ENCODE measurements around the gene BIVM. TPM values are rescaled to one million over a fixed set of nuclear protein-coding genes. Genes with fewer than 3 reads are reported as not detected.

BIVM gene
- total RNA-seq, 2 experiments from 2014 or later, result 29.3 to 42.3 TPM

DNA sequence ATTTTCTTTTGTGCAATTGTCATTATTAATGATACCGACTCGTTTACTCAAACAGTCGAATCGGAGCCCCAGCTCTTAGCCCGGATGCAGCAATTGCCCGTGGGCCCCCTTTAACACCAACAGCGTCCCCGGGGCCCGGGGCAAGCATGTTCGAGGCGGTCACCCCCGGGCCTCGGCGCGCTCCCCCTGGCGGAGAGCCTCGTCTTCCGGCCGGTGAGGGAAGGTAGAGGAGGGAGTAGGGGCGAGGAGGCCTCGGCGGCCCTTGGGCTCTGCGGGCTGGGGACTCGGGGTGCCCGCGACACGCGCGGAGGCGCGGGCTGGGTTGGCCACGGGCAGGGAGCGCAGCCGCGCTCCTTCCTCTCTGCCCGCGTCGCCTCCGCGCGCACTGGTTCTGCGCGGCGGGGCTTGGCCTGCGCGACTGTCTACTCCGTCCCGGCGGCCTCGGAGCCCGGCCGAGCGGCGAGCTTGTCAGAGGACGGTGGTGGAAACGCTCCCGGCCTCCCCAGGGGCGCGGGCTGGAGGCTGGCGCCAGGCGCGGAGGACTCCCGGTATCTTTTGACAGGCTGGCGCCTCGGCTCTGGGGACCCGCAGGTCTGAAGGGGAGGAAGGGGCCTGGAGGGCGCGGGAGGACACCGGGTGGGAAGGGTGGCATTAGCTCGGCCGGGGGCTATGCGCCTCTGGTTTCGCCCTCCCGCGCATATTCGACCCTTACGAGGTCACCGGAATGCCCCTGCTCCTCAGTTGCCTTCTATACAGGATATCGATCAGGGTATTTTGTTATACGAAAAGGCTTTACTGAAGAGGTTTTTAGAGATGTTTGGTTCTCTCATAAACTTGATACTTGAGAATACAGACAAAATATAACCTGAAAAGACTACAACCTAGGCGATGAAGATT is 1.5 kb downstream of the BIVM start:
- H3K4me1 Mint-ChIP-seq, result peaks cover 44% of the 10 kb centered on the region
- H3K36me3 Mint-ChIP-seq, result peaks cover 5% of the 10 kb centered on the region
- peak overlapping the region; percentile 86 for H3K27ac Mint-ChIP-seq
- H3K27me3 Mint-ChIP-seq, result no peaks in the 10 kb centered on the region
- DNase-seq, result peak; percentile 90
- peak overlapping the region; percentile 96 for H3K4me3 Mint-ChIP-seq
- no peaks in the 10 kb centered on the region for H3K9me3 Mint-ChIP-seq (ENCODE audit: low read depth)
- ATAC-seq, result peak; percentile 82
- CTCF ChIA-PET, result interaction anchor here (0.9 to 4.0 kb wide), 18 partner anchors 9 to 221 kb away, joined by 3 to 40 read pairs (median 4); partner anchors contain the start of genes ERCC5, TEX30 and TPP2

DNA sequence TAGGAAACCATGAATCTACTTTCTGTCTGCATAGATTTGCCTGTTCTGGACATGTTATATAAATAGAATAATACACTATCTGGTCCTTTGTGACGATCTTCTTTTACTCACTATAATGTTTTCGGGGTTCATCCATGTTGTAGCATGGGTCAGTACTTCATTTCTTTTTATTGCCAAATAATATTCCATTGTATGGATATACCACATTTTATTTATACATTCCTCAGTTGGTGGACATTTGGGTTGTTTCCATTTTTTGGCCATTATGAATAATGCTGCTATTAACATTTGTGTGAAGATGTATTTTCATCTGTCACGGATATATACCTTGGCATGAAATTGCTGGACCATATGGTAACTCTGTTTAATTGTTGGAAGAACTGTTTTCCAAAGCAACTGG is 6.8 kb downstream of the BIVM start:
- no peaks in the 10 kb centered on the region for H3K27me3 Mint-ChIP-seq
- ATAC-seq (no peak), DNase-seq (no peak)
- H3K27ac Mint-ChIP-seq, result no peak overlapping the region
- H3K4me1 Mint-ChIP-seq, result peaks cover 31% of the 10 kb centered on the region
- no peaks in the 10 kb centered on the region for H3K9me3 Mint-ChIP-seq (ENCODE audit: low read depth)
- H3K4me3 Mint-ChIP-seq, result no peak overlapping the region
- CTCF ChIA-PET, result no interaction called here
- peaks cover 25% of the 10 kb centered on the region for H3K36me3 Mint-ChIP-seq

DNA sequence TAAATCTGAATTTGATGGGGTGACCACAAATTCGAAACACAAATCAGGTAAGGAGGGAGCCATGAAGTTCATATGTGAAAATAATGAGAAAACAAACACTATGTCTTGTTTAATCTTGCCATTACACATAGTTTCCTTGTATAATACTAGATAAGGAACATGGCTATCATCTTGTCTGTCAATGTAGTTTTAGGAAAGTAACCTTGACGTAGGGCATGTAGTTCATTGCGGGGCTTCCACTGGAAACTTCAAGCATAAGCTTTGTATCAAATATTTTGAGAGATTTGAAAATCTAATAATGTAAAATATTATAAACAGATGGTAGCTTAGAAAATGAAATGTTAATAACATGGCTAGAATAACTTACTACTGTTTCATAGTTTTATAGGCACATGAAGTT is 8.8 kb downstream of the BIVM start:
- H3K4me3 Mint-ChIP-seq, result no peak overlapping the region
- H3K4me1 Mint-ChIP-seq, result peaks cover 22% of the 10 kb centered on the region

DNA sequence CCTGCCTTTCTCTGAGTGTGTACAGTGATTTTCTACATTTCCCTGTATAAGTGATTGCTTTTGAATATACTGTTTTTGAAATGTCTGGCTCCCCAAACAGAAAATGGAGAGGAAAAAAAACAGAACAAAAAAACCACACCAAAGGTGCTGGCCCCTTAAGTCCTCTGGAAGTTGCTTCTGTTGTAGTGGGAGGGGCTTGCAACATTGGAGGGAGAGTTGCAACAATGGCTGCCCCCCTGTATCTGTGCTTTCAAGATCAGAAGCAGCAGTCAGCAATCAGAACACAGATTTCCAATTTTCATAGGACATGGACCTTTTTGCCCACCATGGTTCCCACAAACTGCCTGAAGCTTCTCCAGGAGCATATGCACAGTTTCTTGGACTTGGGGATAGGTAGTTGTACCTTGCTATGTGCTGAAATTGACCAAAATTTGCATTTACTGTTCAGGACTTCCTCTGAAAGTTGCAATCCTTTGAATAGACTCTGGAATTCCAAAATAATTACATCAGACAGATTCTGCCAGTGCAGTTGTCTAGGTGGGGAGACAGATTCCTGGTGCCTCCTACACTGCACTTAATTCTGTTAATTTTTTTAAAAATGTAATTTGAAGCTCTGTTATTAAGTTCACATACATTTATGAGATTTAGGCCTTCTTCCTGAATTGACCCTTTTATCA is 13.8 kb downstream of the BIVM start:
- H3K4me3 Mint-ChIP-seq, result no peak overlapping the region
- no peak for DNase-seq
- no peak overlapping the region for H3K27ac Mint-ChIP-seq
- H3K27me3 Mint-ChIP-seq, result no peaks in the 10 kb centered on the region
- peaks cover 4% of the 10 kb centered on the region for H3K9me3 Mint-ChIP-seq (ENCODE audit: low read depth)
- ATAC-seq, result no peak
- peaks cover 39% of the 10 kb centered on the region for H3K36me3 Mint-ChIP-seq
- H3K4me1 Mint-ChIP-seq, result peaks cover 22% of the 10 kb centered on the region
- CTCF ChIA-PET, result interaction anchor here (1.4 kb wide), 1 partner anchor 11 kb away, joined by 3 read pairs; no protein-coding TSS in a partner anchor

More for the DNA sequence above, 8.8 kb downstream of the BIVM start:
- Mint-ChIP-seq H3K27me3 (no peaks in the 10 kb centered on the region), H3K36me3 (peaks cover 39% of the 10 kb centered on the region), H3K9me3 (ENCODE audit: low read depth) (peaks cover 4% of the 10 kb centered on the region), H3K27ac (no peak overlapping the region)
- no peak for ATAC-seq
- DNase-seq, result no peak
- CTCF ChIA-PET, result interaction anchor here (0.7 kb wide), 1 partner anchor 9 kb away, joined by 3 read pairs; the partner anchor contains the start of genes BIVM and POGLUT2

DNA sequence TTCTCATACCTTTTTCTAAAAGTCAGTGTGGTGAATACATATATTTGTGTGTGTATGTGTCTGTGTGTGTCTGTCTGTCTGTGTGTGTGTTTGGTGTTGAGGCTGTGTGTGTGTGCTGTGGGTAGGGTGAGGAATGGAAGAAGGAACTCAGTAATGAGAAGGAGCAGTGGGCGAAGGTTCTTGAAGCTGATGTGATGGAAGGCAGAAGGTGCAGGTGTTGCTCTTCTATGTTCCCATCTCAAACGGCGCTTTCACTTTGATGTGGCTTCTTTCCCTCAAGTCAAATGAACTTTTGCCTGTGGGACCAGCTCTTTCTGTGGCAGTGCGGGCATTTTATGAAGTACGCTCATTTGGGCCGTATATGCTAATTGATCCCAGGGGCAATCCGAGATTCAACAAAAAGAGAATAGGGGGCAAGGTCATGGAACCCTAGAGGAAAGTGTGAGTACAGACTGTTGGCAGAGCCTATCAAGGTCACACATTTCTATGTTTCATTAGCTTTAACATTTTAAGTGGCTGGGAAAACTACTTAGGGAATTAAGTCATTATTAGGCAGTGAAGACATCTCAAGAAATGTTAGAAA is 15.2 kb downstream of the BIVM start:
- peaks cover 41% of the 10 kb centered on the region for H3K36me3 Mint-ChIP-seq
- no peaks in the 10 kb centered on the region for H3K27me3 Mint-ChIP-seq
- peaks cover 16% of the 10 kb centered on the region for H3K4me1 Mint-ChIP-seq
- H3K9me3 Mint-ChIP-seq (ENCODE audit: low read depth), result peaks cover 4% of the 10 kb centered on the region
- no peak for DNase-seq
- no peak overlapping the region for H3K4me3 Mint-ChIP-seq
- CTCF ChIA-PET, result interaction anchor here (1.2 kb wide), 1 partner anchor 41 kb away, joined by 3 read pairs; the partner anchor contains the start of gene TEX30
- H3K27ac Mint-ChIP-seq, result no peak overlapping the region
- ATAC-seq, result no peak

DNA sequence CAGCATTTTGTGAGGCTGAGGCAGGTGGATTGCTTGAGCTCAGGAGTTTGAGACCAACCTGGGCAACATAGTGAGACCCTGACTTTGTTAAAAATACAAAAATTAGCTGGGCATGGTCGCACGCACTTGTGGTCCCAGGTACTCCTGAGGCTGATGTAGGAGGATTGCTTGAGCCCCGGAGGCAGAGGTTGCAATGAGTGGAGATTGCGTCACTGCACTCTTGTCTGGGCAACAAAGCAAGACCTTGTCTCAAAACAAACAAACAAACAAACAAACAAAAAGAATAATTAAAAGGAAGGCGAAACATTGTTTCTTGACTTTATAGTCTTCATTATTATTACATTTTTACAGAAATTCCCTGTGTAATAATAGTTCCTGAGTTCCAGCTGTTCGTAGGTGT is 15.9 kb downstream of the BIVM start:
- no peak for DNase-seq
- H3K27ac Mint-ChIP-seq, result no peak overlapping the region
- H3K27me3 Mint-ChIP-seq, result no peaks in the 10 kb centered on the region
- CTCF ChIA-PET, result interaction anchor here (1.0 to 1.4 kb wide), 3 partner anchors 10 to 41 kb away, joined by 3 to 4 read pairs (median 3); partner anchors contain the start of gene TEX30
- peaks cover 42% of the 10 kb centered on the region for H3K36me3 Mint-ChIP-seq
- H3K4me3 Mint-ChIP-seq, result no peak overlapping the region
- no peak for ATAC-seq
- peaks cover 16% of the 10 kb centered on the region for H3K4me1 Mint-ChIP-seq
- peaks cover 4% of the 10 kb centered on the region for H3K9me3 Mint-ChIP-seq (ENCODE audit: low read depth)

DNA sequence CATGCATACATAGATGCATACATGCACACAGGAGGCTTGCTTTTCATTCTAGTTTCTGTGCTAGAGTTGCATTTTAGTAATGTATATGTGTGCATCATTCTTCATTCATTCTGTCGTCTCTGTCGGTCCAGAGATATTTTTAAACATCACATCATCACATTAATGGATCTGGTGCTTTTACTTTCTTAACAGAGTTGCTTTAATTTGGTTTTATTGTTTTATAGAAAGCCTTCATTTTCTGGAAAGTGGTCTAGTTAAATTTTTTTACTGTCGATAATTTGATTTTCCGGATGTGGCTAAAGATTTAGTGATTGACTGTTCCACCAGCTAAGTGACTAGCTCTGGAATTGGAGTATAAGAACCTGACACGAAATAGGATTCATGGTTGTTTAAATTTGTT is 16.9 kb downstream of the BIVM start:
- Mint-ChIP-seq H3K9me3 (ENCODE audit: low read depth) (peaks cover 4% of the 10 kb centered on the region), H3K4me1 (peaks cover 16% of the 10 kb centered on the region), H3K27me3 (no peaks in the 10 kb centered on the region), H3K36me3 (peaks cover 42% of the 10 kb centered on the region), H3K27ac (no peak overlapping the region), H3K4me3 (no peak overlapping the region)
- no peak for DNase-seq
- ATAC-seq, result no peak
- CTCF ChIA-PET, result interaction anchor here (1.0 to 1.4 kb wide), 2 partner anchors 9 to 16 kb away, joined by 3 to 4 read pairs; no protein-coding TSS in a partner anchor

DNA sequence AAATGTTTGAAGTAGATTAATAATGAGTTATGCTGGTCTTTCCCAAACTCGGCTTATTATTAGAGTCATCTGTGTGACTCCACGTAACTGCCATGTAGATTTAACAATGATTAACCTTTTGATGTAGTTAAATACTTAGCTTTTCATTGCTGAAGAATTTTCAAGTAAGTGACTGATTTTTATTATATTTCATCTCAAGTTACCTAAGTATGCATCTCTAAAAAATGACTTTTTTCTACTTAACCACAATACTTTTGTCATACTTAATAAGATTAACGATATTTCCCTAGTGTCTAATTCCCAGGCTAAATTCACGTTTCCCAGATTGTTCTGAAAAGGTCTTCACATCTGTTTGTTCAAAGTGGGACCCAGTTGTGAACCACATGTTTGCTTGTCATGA is 17.8 kb downstream of the BIVM start:
- Mint-ChIP-seq H3K4me3 (no peak overlapping the region), H3K9me3 (ENCODE audit: low read depth) (peaks cover 4% of the 10 kb centered on the region), H3K36me3 (peaks cover 39% of the 10 kb centered on the region), H3K27ac (no peak overlapping the region), H3K4me1 (peaks cover 16% of the 10 kb centered on the region), H3K27me3 (no peaks in the 10 kb centered on the region)
- ATAC-seq (no peak), DNase-seq (no peak)
- CTCF ChIA-PET, result interaction anchor here (1.1 kb wide), 1 partner anchor 30 kb away, joined by 3 read pairs; no protein-coding TSS in a partner anchor

DNA sequence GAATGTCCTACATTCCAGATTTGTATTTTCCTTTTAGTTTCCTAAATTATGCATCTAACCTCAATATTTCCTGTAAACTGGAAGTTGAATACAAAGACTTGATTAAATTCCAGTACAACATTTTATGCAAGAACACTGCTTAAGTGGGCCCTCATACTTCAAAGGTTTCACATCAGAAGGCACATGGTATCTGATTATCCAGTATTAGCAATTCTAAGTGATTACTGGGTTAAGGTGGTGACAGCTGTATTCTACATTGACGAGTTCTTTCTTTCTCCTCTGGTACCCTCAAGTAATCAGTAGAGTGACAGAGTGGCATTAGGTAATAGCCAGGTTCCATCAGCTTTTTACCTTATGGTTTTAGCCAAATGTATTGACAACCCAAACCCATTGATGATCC is 18.3 kb downstream of the BIVM start:
- DNase-seq (no peak), ATAC-seq (no peak)
- H3K36me3 Mint-ChIP-seq, result peaks cover 39% of the 10 kb centered on the region
- CTCF ChIA-PET, result interaction anchor here (1.1 kb wide), 1 partner anchor 29 kb away, joined by 3 read pairs; no protein-coding TSS in a partner anchor
- H3K9me3 Mint-ChIP-seq (ENCODE audit: low read depth), result no peaks in the 10 kb centered on the region
- no peak overlapping the region for H3K4me3 Mint-ChIP-seq
- H3K27me3 Mint-ChIP-seq, result no peaks in the 10 kb centered on the region
- no peak overlapping the region for H3K27ac Mint-ChIP-seq
- H3K4me1 Mint-ChIP-seq, result peaks cover 12% of the 10 kb centered on the region

DNA sequence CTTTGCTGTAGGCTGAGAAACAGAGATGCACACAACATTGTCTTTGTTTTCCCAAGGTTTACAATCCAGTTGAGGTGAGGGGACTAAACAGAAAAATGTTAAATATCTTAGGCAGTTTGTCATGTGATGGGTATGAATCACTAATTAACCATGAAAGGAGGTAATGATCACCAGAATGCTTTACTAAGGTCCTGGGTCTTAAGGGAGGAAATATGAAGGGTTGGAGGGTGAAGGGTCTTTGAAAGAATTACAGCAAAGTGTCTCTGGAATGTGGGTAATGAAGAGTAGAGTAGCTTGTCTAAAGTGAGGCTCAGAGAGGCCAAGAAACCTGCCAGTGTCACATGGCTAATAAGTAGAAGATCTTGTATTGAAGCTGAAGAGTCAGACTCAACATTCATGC is 19.0 kb downstream of the BIVM start:
- DNase-seq (no peak), ATAC-seq (no peak)
- Mint-ChIP-seq H3K4me3 (no peak overlapping the region), H3K27me3 (no peaks in the 10 kb centered on the region), H3K9me3 (ENCODE audit: low read depth) (no peaks in the 10 kb centered on the region), H3K27ac (no peak overlapping the region), H3K36me3 (peaks cover 38% of the 10 kb centered on the region), H3K4me1 (peaks cover 9% of the 10 kb centered on the region)
- CTCF ChIA-PET, result interaction anchor here (1.1 to 1.4 kb wide), 2 partner anchors 18 to 28 kb away, joined by 3 read pairs; no protein-coding TSS in a partner anchor

DNA sequence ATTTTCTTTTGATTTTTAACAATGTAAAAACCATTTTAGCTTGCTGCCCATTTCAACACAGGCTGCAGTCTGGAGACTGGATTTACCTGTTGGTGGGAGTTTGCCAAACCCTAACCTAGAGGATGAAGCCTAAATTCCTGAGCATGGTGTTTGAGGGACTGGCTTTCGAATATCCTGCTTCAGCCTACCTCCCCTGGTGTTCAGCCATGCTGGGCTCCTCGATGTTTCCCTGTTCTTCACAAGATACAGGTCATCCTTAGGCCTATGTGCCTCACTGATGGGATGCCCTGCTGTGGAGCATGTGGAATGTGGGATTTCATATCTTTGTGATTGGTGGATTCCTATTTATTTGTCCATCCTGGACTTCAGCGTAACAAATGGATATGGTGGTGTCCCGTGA is 26.5 kb downstream of the BIVM start:
- Mint-ChIP-seq H3K9me3 (ENCODE audit: low read depth) (no peaks in the 10 kb centered on the region), H3K36me3 (peaks cover 24% of the 10 kb centered on the region), H3K27ac (no peak overlapping the region), H3K4me1 (no peaks in the 10 kb centered on the region), H3K27me3 (no peaks in the 10 kb centered on the region), H3K4me3 (no peak overlapping the region)
- no peak for DNase-seq
- ATAC-seq, result no peak
- CTCF ChIA-PET, result no interaction called here

DNA sequence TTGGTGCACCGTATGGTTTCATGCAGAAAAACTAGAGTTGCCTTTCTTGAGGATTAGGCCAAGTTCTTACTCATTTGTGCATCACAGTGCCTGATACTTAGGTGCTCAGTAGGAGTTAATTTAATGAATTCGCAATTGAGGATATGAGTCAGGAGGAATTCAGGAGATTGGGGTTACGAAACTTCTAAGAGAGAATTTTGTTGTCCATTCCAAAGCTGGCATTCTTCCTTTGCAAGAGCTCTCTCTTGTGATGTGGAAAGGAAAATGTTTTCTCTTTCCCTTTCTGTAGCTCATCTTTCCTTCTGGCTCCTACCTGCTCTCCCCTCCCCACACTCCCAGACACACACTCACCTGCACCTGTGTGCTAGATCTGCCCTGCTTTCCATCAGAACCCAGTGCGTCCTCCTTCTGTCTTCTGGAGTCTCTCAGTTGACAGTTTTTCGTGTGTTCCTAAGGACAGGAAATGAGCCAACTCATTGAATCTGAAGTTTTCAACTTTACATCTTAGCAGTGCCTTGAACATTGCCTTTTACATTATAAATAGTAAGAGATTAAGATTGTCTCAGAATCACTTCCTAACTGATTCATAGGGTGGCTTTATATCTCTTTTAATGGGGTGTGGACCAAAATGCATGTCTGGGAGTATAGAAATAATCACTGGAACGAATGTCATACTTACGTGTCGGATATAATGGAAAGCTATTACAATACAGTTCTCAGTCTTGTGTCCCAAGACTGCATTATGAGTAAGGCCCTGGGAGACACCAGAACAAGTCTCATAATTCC is 27.2 kb downstream of the BIVM start:
- ATAC-seq (no peak), DNase-seq (no peak)
- Mint-ChIP-seq H3K9me3 (ENCODE audit: low read depth) (no peaks in the 10 kb centered on the region), H3K27me3 (no peaks in the 10 kb centered on the region), H3K36me3 (peaks cover 23% of the 10 kb centered on the region), H3K4me1 (no peaks in the 10 kb centered on the region), H3K27ac (no peak overlapping the region), H3K4me3 (no peak overlapping the region)
- CTCF ChIA-PET, result no interaction called here
